Vagina (tissue), 2 donors: ENCODE measurements around the gene FGD4. TPM values are rescaled to one million over a fixed set of nuclear protein-coding genes. Genes with fewer than 3 reads are reported as not detected.

ENCODE experiments used
- DNase-seq, 2 donors: peaks; one replicate each; pipeline ENCODE4 v3.0.0-alpha.2; 2017; ENCODE audit errors: extremely low spot score in 2 of 2
- H3K27ac ChIP-seq: fragments of 200-600 bp; sonication (generic); one replicate; pipeline ENCODE4 v1.5.1; 2019
- H3K27me3 ChIP-seq: fragments of 200-600 bp; sonication (generic); one replicate; pipeline ENCODE4 v1.5.1; 2019
- H3K36me3 ChIP-seq, 2 donors: fragments of 200-600 bp; sonication (generic); one replicate each; pipeline ENCODE4 v1.5.1; 2017 to 2019
- H3K4me1 ChIP-seq: fragments of 200-600 bp; sonication (generic); one replicate; pipeline ENCODE4 v1.5.1; 2019
- H3K4me3 ChIP-seq, 2 donors: fragments of 200-600 bp; sonication (generic); 1 replicate in 1 of 2; 2 replicates in 1 of 2; pipeline ENCODE4 v1.5.1; 2016 to 2019
- H3K9me3 ChIP-seq: fragments of 200-600 bp; sonication (generic); one replicate; pipeline ENCODE4 v1.5.1; 2019
- CTCF ChIP-seq, 3 experiments: fragments of 450-650 bp in 2 of 3; fragments of 200-600 bp in 1 of 3; sonication (generic) in 1 of 3; IDR thresholded peaks; one replicate each; pipeline ENCODE4 v1.5.1; 2017 to 2019; ENCODE audit warnings: antibody characterized with exemption in 3 of 3, mild to moderate bottlenecking in 2 of 3, moderate library complexity in 2 of 3
- POLR2A ChIP-seq, 2 donors: fragments of 450-650 bp; IDR thresholded peaks; one replicate each; pipeline ENCODE4 v1.6.1; 2017; ENCODE audit warnings: antibody characterized with exemption in 2 of 2, mild to moderate bottlenecking in 2 of 2, moderate library complexity in 2 of 2
- POLR2AphosphoS5 ChIP-seq, 2 donors: sonication (generic); formaldehyde crosslinking; IDR thresholded peaks; one replicate each; pipeline ENCODE4 v1.9.0; 2017; ENCODE audit warnings: antibody characterized with exemption in 2 of 2, mild to moderate bottlenecking in 2 of 2, low read depth in 1 of 2; ENCODE audit not compliant: insufficient read depth in 1 of 2
- intact Hi-C: fragments of 100-400 bp; cut with DNase I; formaldehyde crosslinking; loops from one replicate; pipeline ENCODE4 v1.15.1; 2023
- total RNA-seq: library from RNA; depleted of rRNA; stranded (reverse); fragments of >200 nt; gene quantifications from one replicate; pipeline ENCODE4 v1.2.3, GENCODE V29; 2016

The FGD4 gene
- total RNA-seq, 1 donor from 2014 or later: 38.3 TPM

GRCh38 chr12:32650508-32650907 is 251.2 kb downstream of the FGD4 start:
- no peaks in the 10 kb centered on the region for H3K9me3 ChIP-seq
- no peak overlapping the region for H3K4me3 ChIP-seq
- no peak for TF ChIP-seq POLR2A (IDR thresholded peaks at IDR 0.05)
- TF ChIP-seq POLR2AphosphoS5 (IDR thresholded peaks at IDR 0.05; ENCODE audit: insufficient read depth in 1 of 2, low read depth in 1 of 2): no peak
- TF ChIP-seq CTCF (IDR thresholded peaks at IDR 0.05): no peak
- H3K27ac ChIP-seq: no peak overlapping the region
- no peaks in the 10 kb centered on the region for H3K27me3 ChIP-seq
- DNase-seq: no peak
- H3K36me3 ChIP-seq: no peaks in the 10 kb centered on the region
- no peaks in the 10 kb centered on the region for H3K4me1 ChIP-seq
- intact Hi-C loops: no loop called here

GRCh38 chr12:32651151-32651955 is 252.0 kb downstream of the FGD4 start:
- no peaks in the 10 kb centered on the region for H3K4me1 ChIP-seq
- TF ChIP-seq POLR2A (IDR thresholded peaks at IDR 0.05) (no peak), CTCF (IDR thresholded peaks at IDR 0.05) (no peak), POLR2AphosphoS5 (IDR thresholded peaks at IDR 0.05; ENCODE audit: insufficient read depth in 1 of 2, low read depth in 1 of 2) (no peak)
- H3K4me3 ChIP-seq: no peak overlapping the region
- no peaks in the 10 kb centered on the region for H3K9me3 ChIP-seq
- DNase-seq: no peak
- H3K27ac ChIP-seq: no peak overlapping the region
- no peaks in the 10 kb centered on the region for H3K27me3 ChIP-seq
- intact Hi-C loops: no loop called here
- H3K36me3 ChIP-seq: no peaks in the 10 kb centered on the region

- no peak for DNase-seq
- H3K9me3 ChIP-seq: no peaks in the 10 kb centered on the region
- H3K27me3 ChIP-seq: no peaks in the 10 kb centered on the region
- TF ChIP-seq POLR2AphosphoS5 (IDR thresholded peaks at IDR 0.05; ENCODE audit: insufficient read depth in 1 of 2, low read depth in 1 of 2) (no peak), POLR2A (IDR thresholded peaks at IDR 0.05) (no peak), CTCF (IDR thresholded peaks at IDR 0.05) (no peak)
- H3K27ac ChIP-seq: no peak overlapping the region
- intact Hi-C loops: no loop called here
- no peaks in the 10 kb centered on the region for H3K36me3 ChIP-seq
- H3K4me1 ChIP-seq: no peaks in the 10 kb centered on the region
- H3K4me3 ChIP-seq: no peak overlapping the region
Measured at GRCh38 chr12:32651956-32652210, 252.5 kb downstream of the FGD4 start.

- H3K4me1 ChIP-seq: peaks cover 10% of the 10 kb centered on the region
- no peak overlapping the region for H3K4me3 ChIP-seq
- intact Hi-C loops: no loop called here
- no peak for DNase-seq
- no peaks in the 10 kb centered on the region for H3K9me3 ChIP-seq
- H3K27ac ChIP-seq: no peak overlapping the region
- H3K27me3 ChIP-seq: no peaks in the 10 kb centered on the region
- no peak for TF ChIP-seq POLR2A (IDR thresholded peaks at IDR 0.05)
- no peaks in the 10 kb centered on the region for H3K36me3 ChIP-seq
Measured at GRCh38 chr12:32659908-32660440, 260.6 kb downstream of the FGD4 start.

GRCh38 chr12:32661706-32662105 is 262.3 kb downstream of the FGD4 start:
- TF ChIP-seq CTCF (IDR thresholded peaks at IDR 0.05) (no peak), POLR2AphosphoS5 (IDR thresholded peaks at IDR 0.05; ENCODE audit: insufficient read depth in 1 of 2, low read depth in 1 of 2) (no peak), POLR2A (IDR thresholded peaks at IDR 0.05) (no peak)
- H3K27me3 ChIP-seq: no peaks in the 10 kb centered on the region
- H3K4me1 ChIP-seq: peaks cover 10% of the 10 kb centered on the region
- no peak for DNase-seq
- intact Hi-C loops: no loop called here
- no peak overlapping the region for H3K27ac ChIP-seq
- no peak overlapping the region for H3K4me3 ChIP-seq
- no peaks in the 10 kb centered on the region for H3K36me3 ChIP-seq
- no peaks in the 10 kb centered on the region for H3K9me3 ChIP-seq
